Liver (tissue), 9 donors: Measurements from ENCODE around the gene TCF12. TPM values are rescaled to one million over a fixed set of nuclear protein-coding genes. Genes with fewer than 3 reads are reported as not detected.

Experiments
- DNase-seq: peaks from one replicate; pipeline ENCODE4 v3.0.0-alpha.2; 2017; ENCODE audit warnings: low spot score
- H3K27ac ChIP-seq, 2 donors: one replicate each; pipeline ENCODE4 v1.7.0; 2013; ENCODE audit warnings: inconsistent platforms in 2 of 2, low read length in 2 of 2, control low read depth in 1 of 2, low read depth in 1 of 2, mild to moderate bottlenecking in 1 of 2
- H3K27me3 ChIP-seq, 4 donors: one replicate each; pipeline versions ENCODE4 v1.6.1 to v1.7.0; 2013; ENCODE audit warnings: low read length in 3 of 4, inconsistent platforms in 1 of 4, mild to moderate bottlenecking in 1 of 4, moderate library complexity in 1 of 4; ENCODE audit not compliant: control insufficient read depth in 4 of 4, insufficient read depth in 4 of 4
- H3K36me3 ChIP-seq, 4 donors: one replicate each; pipeline versions ENCODE4 v1.6.1 to v1.7.0; 2013; ENCODE audit warnings: low read length in 3 of 4, mild to moderate bottlenecking in 3 of 4, low read depth in 1 of 4, moderate library complexity in 1 of 4; ENCODE audit not compliant: control insufficient read depth in 4 of 4, insufficient read depth in 3 of 4
- H3K4me1 ChIP-seq, 4 donors: one replicate each; pipeline versions ENCODE4 v1.6.1 to v1.7.0; 2013; ENCODE audit warnings: low read length in 3 of 4, mild to moderate bottlenecking in 3 of 4, moderate library complexity in 1 of 4; ENCODE audit not compliant: control insufficient read depth in 4 of 4, insufficient read depth in 4 of 4
- H3K4me3 ChIP-seq, 3 donors: one replicate each; pipeline versions ENCODE4 v1.6.1 to v1.7.0; 2013; ENCODE audit warnings: low read length in 3 of 3, control low read depth in 1 of 3, low read depth in 1 of 3, mild to moderate bottlenecking in 1 of 3
- H3K9ac ChIP-seq, 2 donors: one replicate each; pipeline ENCODE4 v1.7.0; 2013; ENCODE audit warnings: low read length in 2 of 2, mild to moderate bottlenecking in 2 of 2, moderate library complexity in 2 of 2, control low read depth in 1 of 2, low read depth in 1 of 2
- H3K9me3 ChIP-seq, 4 donors: one replicate each; pipeline versions ENCODE4 v1.6.1 to v1.7.0; 2013; ENCODE audit warnings: low read length in 3 of 4; ENCODE audit not compliant: control insufficient read depth in 4 of 4
- EGR1 ChIP-seq, 2 donors: IDR thresholded peaks; 2 replicates each; pipeline ENCODE4 v1.6.1; 2016 to 2018; ENCODE audit warnings: antibody characterized with exemption in 2 of 2, low read depth in 2 of 2
- FOXA1 ChIP-seq: IDR thresholded peaks from 2 replicates; pipeline ENCODE4 v1.6.1; 2016; ENCODE audit warnings: antibody characterized with exemption
- FOXA2 ChIP-seq: IDR thresholded peaks from 2 replicates; pipeline ENCODE4 v1.6.1; 2016; ENCODE audit warnings: antibody characterized with exemption
- GABPA ChIP-seq, 2 donors: IDR thresholded peaks in 1 of 2; conservative IDR thresholded peaks in 1 of 2; 2 replicates each; pipeline ENCODE4 v1.6.1; 2016; ENCODE audit warnings: antibody characterized with exemption in 2 of 2, mild to moderate bottlenecking in 1 of 2, moderate library complexity in 1 of 2
- HNF4A ChIP-seq, 2 donors: conservative IDR thresholded peaks; 2 replicates each; pipeline ENCODE4 v1.6.1; 2016; ENCODE audit warnings: antibody characterized with exemption in 2 of 2, mild to moderate bottlenecking in 2 of 2
- HNF4G ChIP-seq: IDR thresholded peaks from 2 replicates; pipeline ENCODE4 v1.6.1; 2016; ENCODE audit warnings: antibody characterized with exemption
- JUND ChIP-seq, 2 donors: IDR thresholded peaks; 2 replicates each; pipeline ENCODE4 v1.6.1; 2016; ENCODE audit warnings: antibody characterized with exemption in 2 of 2
- RAD21 ChIP-seq, 2 donors: IDR thresholded peaks; 2 replicates each; pipeline ENCODE4 v1.6.1; 2016; ENCODE audit warnings: antibody characterized with exemption in 2 of 2, mild to moderate bottlenecking in 2 of 2
- RXRA ChIP-seq, 2 donors: IDR thresholded peaks; 2 replicates each; pipeline ENCODE4 v1.6.1; 2017 to 2018; ENCODE audit warnings: antibody characterized with exemption in 2 of 2, mild to moderate bottlenecking in 1 of 2
- TAF1 ChIP-seq: conservative IDR thresholded peaks from 2 replicates; pipeline ENCODE4 v1.6.1; 2016; ENCODE audit warnings: antibody characterized with exemption, mild to moderate bottlenecking
- YY1 ChIP-seq: IDR thresholded peaks from 2 replicates; pipeline ENCODE4 v1.6.1; 2016; ENCODE audit warnings: antibody characterized with exemption, mild to moderate bottlenecking
- WGBS: extraction: QIAGEN DNeasy Blood & Tissue Kit; methylation state at CpG from one replicate; pipeline ENCODE4 v1.1.7; 2013; 5-methylcytosine and 5-hydroxymethylcytosine counted together
- polyA plus RNA-seq, 2 donors: library from polyadenylated mRNA; stranded (reverse) in 1 of 2; unstranded in 1 of 2; fragments of 200-250 nt in 1 of 2; fragments of >200 nt in 1 of 2; fragmentation: Nextera tagmentation in 1 of 2; extraction: Ambion mirVana in 1 of 2; gene quantifications; one replicate each; pipeline versions ENCODE4 v1.2.1 to v1.2.3, GENCODE V29; 2013 to 2015
- total RNA-seq, 2 donors: library from RNA; depleted of rRNA; stranded (reverse); fragments of >200 nt; gene quantifications; one replicate each; pipeline ENCODE4 v1.2.3, GENCODE V29; 2014
- TF ChIP-seq, protein P1 (sequence below): IDR thresholded peaks from 2 replicates; pipeline ENCODE4 v1.6.1; 2016; ENCODE audit warnings: antibody characterized with exemption
- TF ChIP-seq, protein P2 (sequence below): IDR thresholded peaks from 2 replicates; pipeline ENCODE4 v1.6.1; 2016; ENCODE audit warnings: antibody characterized with exemption, mild to moderate bottlenecking
- TF ChIP-seq, protein P3 (sequence below): IDR thresholded peaks from 2 replicates; pipeline ENCODE4 v1.6.1; 2016; ENCODE audit warnings: antibody characterized with exemption
- donor health status: healthy.
- donor health status: healthy.
- donor health status: healthy.
- donor health status: healthy.
- donor health status: healthy.

The TCF12 gene
- total and polyA plus RNA-seq, 4 donors = 8.7 to 38.3 (median 22.3) TPM

DNA sequence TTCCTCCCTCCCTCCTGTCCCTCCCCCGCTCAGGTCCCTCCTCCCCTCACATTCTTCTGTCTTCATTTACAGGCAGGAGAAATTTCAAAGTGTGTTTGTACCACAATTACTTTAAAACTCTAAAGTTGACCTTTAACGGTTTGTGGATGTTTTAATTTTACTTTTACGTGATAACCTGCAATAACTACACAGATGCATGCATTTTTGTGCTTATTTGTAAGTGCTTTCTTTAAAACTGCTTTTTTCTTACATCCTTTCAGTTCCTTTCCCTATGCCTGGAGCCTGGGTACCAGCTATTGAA lies 406.1 kb downstream of the TCF12 start:
- H3K27me3 ChIP-seq = no peaks in the 10 kb centered on the region

DNA sequence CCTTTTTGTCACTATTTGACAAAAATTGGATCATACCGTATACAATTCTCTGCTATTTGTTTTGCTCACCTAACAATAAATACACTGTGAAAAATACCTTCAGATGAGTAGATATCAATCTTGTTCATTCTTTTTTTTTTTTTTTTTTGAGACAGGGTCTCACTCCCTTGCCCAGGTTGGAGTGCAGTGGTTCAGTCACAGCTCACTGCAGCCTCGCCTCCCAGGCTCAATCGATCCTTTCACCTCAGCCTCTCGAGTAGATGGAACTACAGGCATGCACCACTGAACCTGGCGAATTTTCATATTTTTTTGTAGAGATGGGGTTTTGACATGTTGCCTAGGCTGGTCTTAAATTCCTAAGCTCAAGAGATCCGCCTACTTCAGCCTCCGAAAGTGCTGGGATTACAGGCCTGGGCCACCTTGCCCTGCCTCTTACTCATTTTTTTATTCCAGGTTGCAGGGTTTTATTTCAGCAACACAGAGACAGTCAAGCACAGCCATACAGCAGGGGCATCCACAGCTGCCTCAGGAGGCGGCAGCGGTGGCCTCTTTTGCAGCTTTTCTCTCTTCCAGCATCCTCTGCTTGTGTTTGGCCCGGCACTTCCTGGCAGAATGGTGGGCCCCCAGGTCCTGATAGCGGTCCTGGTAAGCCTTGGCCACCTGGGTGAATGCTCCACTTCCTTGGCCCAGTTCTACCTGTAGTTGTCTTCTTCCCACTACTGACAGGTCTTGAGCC lies 406.7 kb downstream of the TCF12 start:
- Histone ChIP-seq H3K27ac (no peak overlapping the region), H3K9ac (no peak overlapping the region), H3K36me3 (no peaks in the 10 kb centered on the region), H3K4me1 (no peaks in the 10 kb centered on the region), H3K9me3 (no peaks in the 10 kb centered on the region), H3K4me3 (no peak overlapping the region), H3K27me3 (peaks cover 0 to 3% (median 0%) of the 10 kb centered on the region in 4 donors)
- TF ChIP-seq RXRA (IDR thresholded peaks at IDR 0.05) = no peak
- no peak for TF ChIP-seq RAD21 (IDR thresholded peaks at IDR 0.05)
- TF ChIP-seq JUND (IDR thresholded peaks at IDR 0.05) = no peak
- no peak for TF ChIP-seq HNF4A (conservative IDR thresholded peaks at IDR 0.05)
- no peak for TF ChIP-seq GABPA (IDR thresholded peaks at IDR 0.05 in 1 of 2, conservative IDR thresholded peaks at IDR 0.05 in 1 of 2)
- TF ChIP-seq, protein P1, sequence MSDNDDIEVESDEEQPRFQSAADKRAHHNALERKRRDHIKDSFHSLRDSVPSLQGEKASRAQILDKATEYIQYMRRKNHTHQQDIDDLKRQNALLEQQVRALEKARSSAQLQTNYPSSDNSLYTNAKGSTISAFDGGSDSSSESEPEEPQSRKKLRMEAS = no peak
- TF ChIP-seq, protein P2, sequence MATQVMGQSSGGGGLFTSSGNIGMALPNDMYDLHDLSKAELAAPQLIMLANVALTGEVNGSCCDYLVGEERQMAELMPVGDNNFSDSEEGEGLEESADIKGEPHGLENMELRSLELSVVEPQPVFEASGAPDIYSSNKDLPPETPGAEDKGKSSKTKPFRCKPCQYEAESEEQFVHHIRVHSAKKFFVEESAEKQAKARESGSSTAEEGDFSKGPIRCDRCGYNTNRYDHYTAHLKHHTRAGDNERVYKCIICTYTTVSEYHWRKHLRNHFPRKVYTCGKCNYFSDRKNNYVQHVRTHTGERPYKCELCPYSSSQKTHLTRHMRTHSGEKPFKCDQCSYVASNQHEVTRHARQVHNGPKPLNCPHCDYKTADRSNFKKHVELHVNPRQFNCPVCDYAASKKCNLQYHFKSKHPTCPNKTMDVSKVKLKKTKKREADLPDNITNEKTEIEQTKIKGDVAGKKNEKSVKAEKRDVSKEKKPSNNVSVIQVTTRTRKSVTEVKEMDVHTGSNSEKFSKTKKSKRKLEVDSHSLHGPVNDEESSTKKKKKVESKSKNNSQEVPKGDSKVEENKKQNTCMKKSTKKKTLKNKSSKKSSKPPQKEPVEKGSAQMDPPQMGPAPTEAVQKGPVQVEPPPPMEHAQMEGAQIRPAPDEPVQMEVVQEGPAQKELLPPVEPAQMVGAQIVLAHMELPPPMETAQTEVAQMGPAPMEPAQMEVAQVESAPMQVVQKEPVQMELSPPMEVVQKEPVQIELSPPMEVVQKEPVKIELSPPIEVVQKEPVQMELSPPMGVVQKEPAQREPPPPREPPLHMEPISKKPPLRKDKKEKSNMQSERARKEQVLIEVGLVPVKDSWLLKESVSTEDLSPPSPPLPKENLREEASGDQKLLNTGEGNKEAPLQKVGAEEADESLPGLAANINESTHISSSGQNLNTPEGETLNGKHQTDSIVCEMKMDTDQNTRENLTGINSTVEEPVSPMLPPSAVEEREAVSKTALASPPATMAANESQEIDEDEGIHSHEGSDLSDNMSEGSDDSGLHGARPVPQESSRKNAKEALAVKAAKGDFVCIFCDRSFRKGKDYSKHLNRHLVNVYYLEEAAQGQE = no peak
- TF ChIP-seq, protein P3, sequence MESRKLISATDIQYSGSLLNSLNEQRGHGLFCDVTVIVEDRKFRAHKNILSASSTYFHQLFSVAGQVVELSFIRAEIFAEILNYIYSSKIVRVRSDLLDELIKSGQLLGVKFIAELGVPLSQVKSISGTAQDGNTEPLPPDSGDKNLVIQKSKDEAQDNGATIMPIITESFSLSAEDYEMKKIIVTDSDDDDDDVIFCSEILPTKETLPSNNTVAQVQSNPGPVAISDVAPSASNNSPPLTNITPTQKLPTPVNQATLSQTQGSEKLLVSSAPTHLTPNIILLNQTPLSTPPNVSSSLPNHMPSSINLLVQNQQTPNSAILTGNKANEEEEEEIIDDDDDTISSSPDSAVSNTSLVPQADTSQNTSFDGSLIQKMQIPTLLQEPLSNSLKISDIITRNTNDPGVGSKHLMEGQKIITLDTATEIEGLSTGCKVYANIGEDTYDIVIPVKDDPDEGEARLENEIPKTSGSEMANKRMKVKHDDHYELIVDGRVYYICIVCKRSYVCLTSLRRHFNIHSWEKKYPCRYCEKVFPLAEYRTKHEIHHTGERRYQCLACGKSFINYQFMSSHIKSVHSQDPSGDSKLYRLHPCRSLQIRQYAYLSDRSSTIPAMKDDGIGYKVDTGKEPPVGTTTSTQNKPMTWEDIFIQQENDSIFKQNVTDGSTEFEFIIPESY = no peak
- no peak for TF ChIP-seq YY1
- TF ChIP-seq FOXA1 = no peak
- no peak for TF ChIP-seq HNF4G
- TF ChIP-seq FOXA2 = no peak
- TF ChIP-seq EGR1 (IDR thresholded peaks at IDR 0.05; ENCODE audit: low read depth in 2 of 2) = no peak
- 94% methylated on average over 11 of the region's 11 CpGs for WGBS
- DNase-seq = no peak

More for the DNA sequence above, 406.1 kb downstream of the TCF12 start:
- DNase-seq = no peak
- Histone ChIP-seq H3K36me3 (no peaks in the 10 kb centered on the region), H3K9ac (no peak overlapping the region), H3K27ac (no peak overlapping the region), H3K9me3 (no peaks in the 10 kb centered on the region), H3K4me3 (no peak overlapping the region), H3K4me1 (no peaks in the 10 kb centered on the region)
- 81% methylated on average over 3 of the region's 3 CpGs for WGBS
- no peak for TF ChIP-seq GABPA (IDR thresholded peaks at IDR 0.05 in 1 of 2, conservative IDR thresholded peaks at IDR 0.05 in 1 of 2)
- TF ChIP-seq FOXA2 = no peak
- TF ChIP-seq, protein P2 = no peak
- TF ChIP-seq, protein P1 = no peak
- no peak for TF ChIP-seq TAF1
